ENCODE data around the gene KIF1A. TPM values are rescaled to one million over a fixed set of nuclear protein-coding genes. Genes with fewer than 3 reads are reported as not detected.
A peak's percentile ranks its signal among the peaks of the same experiment; 100 is the strongest.

The KIF1A gene
- total RNA-seq, 1 experiment from 2014 or later: 298 TPM

DNA sequence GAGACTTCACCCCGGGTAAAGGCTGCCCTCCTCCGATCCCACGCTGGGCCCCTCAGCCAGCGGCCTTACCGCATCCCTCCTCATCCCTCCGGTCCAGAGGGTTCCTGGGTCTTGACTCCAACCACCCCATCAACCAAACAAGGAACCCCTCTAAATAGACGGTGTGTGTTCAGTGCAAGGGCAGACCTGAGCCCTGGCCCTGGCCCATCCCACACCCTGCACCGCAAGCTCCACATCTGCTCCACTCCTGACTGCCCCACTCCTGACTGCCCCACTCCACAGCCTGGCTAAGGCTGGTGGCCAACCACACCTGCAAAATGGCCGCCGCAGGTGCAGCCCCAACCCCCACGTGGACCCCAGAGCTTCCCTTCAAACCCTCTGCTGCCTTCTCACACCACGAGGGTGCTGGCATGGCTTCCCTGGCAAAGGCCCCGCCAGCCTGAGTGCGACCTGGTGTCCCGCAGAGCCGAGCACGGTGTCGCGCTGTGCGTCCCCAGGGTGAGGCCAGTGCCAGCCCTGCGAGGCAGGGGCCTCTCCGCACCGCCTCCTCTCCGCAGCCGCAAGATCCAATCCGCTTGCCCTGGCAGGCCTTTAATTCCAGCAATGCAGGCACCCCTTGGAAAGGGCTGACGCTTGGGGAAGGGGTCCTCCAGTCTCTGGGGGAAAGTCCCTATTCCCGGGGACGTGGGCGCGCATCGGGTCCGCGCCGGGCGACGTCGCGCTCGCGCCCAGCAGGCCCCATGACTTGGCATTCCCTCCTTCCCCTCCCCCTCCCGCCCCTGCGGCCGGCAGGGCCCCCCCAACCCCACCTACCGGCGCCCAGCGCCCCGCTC, 1.5 kb downstream of the KIF1A start:
- DNase-seq: peak; percentile 50
- H3K36me3 Mint-ChIP-seq (ENCODE audit: insufficient read depth, unreplicated experiment): peaks cover 58% of the 10 kb centered on the region
- no TSS peak for BruUV-seq (replicated peaks)
- H3K27me3 Mint-ChIP-seq (ENCODE audit: unreplicated experiment): peaks cover 39% of the 10 kb centered on the region
- intact Hi-C loops (cut with micrococcal nuclease; ENCODE audit: unreplicated experiment): no loop called here
- peaks cover 27% of the 10 kb centered on the region for H3K4me1 Mint-ChIP-seq (ENCODE audit: low read depth, unreplicated experiment)
- H3K27ac Mint-ChIP-seq (ENCODE audit: unreplicated experiment): peak overlapping the region; percentile 78
- H3K9me3 Mint-ChIP-seq (ENCODE audit: low read depth, unreplicated experiment): peaks cover 5% of the 10 kb centered on the region
- CTCF ChIA-PET: interaction anchor here (0.8 kb wide), 1 partner anchor 18 kb away, joined by 3 read pairs; no protein-coding TSS in a partner anchor
- TF ChIP-seq, protein P1, sequence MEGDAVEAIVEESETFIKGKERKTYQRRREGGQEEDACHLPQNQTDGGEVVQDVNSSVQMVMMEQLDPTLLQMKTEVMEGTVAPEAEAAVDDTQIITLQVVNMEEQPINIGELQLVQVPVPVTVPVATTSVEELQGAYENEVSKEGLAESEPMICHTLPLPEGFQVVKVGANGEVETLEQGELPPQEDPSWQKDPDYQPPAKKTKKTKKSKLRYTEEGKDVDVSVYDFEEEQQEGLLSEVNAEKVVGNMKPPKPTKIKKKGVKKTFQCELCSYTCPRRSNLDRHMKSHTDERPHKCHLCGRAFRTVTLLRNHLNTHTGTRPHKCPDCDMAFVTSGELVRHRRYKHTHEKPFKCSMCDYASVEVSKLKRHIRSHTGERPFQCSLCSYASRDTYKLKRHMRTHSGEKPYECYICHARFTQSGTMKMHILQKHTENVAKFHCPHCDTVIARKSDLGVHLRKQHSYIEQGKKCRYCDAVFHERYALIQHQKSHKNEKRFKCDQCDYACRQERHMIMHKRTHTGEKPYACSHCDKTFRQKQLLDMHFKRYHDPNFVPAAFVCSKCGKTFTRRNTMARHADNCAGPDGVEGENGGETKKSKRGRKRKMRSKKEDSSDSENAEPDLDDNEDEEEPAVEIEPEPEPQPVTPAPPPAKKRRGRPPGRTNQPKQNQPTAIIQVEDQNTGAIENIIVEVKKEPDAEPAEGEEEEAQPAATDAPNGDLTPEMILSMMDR (IDR thresholded peaks at IDR 0.05; ENCODE audit: unreplicated experiment): no peak
- peak overlapping the region; percentile 92 for H3K4me3 Mint-ChIP-seq (ENCODE audit: low read depth, unreplicated experiment)

DNA sequence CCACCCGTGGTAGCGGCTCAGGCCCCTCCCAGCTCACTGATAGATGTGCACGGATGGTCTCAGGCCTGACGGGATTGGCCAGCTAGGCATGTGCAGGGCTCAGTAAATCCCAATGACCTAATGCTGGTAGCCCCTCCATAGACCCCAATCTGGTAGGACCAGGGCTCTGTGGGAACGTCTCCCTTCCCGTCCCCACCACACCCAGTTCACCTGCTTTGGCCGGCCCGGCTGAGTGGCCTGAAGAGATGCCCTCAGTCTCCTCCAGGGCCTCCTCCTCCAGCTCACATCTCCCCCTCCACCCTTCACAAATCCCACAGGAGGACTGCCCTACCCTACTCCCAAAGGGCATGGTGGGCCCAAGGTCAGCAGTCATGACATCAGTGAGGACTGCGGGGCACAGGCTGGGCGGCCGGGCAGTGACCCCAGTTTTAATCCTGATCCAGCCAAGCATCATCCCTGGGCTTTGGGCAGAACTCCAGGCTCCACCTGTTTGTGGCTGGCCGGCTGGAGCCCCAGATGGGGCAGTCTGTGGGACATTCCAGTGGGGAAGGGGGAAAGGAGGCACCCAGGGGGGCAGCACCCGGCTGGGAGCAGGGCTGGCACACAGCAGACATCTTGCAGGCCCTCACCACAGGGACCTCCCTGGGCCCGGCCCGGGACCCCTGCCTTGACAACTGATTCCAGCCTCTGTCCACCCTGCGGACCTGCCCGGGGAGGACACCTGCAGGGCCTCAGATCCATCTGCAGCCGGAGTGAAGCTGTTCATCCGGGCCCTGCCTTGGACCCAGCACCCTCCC, 2.3 kb downstream of the KIF1A start:
- peaks cover 5% of the 10 kb centered on the region for H3K9me3 Mint-ChIP-seq (ENCODE audit: low read depth, unreplicated experiment)
- peaks cover 31% of the 10 kb centered on the region for H3K27me3 Mint-ChIP-seq (ENCODE audit: unreplicated experiment)
- no peak for DNase-seq
- TF ChIP-seq, protein P1 (IDR thresholded peaks at IDR 0.05; ENCODE audit: unreplicated experiment): no peak
- H3K36me3 Mint-ChIP-seq (ENCODE audit: insufficient read depth, unreplicated experiment): peaks cover 65% of the 10 kb centered on the region
- H3K27ac Mint-ChIP-seq (ENCODE audit: unreplicated experiment): peak overlapping the region; percentile 78
- H3K4me3 Mint-ChIP-seq (ENCODE audit: low read depth, unreplicated experiment): peak overlapping the region; percentile 92
- BruUV-seq (replicated peaks): no TSS peak
- intact Hi-C loops (cut with micrococcal nuclease; ENCODE audit: unreplicated experiment): no loop called here
- CTCF ChIA-PET: interaction anchor here (0.8 kb wide), 1 partner anchor 18 kb away, joined by 3 read pairs; no protein-coding TSS in a partner anchor
- H3K4me1 Mint-ChIP-seq (ENCODE audit: low read depth, unreplicated experiment): peaks cover 27% of the 10 kb centered on the region

DNA sequence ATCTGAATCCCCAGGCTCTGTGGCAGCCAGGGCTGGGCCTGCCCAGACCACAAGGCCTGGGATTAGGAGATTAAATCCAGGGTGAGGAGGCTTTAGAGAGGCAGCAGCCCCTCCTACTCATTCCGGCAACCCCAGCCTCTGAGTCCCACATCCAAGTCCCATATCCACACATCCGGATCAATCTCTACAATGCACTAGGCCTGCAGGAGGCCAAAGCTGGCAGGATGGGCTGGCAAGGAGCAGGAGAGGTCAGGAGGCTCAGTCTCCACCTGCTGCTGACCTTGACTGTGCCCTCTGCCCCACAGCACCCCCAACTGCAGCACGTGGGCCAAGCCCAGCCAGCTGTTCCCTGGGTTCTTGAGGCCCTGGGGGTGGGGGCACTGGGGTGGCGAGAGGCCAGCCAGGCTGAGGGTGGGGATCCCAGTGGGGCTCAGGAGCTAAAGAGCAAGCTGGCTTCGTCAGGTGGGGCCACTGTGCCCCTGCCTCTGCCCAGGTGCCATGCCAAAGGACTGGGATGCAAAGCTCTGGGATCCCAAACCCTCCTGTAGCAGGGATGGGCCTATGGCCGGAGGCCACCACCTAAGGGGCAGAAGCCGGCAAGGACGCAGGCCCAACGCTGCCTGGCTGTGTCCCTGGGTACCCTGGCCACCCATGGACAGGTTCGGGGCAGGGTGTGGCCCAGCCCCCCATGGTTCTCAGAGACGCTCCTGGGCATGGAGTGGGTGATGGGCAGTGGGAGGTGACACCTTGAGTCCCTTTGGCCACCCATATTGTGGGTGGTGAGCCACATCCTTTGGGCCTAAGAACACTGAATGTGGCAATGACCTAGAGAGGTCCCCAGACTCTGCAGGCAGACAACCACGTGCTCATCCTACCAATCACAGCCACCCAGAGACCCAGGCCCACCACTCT, 3.2 kb downstream of the KIF1A start:
- Mint-ChIP-seq H3K4me3 (ENCODE audit: low read depth, unreplicated experiment) (peak overlapping the region; percentile 92), H3K4me1 (ENCODE audit: low read depth, unreplicated experiment) (peaks cover 21% of the 10 kb centered on the region), H3K9me3 (ENCODE audit: low read depth, unreplicated experiment) (peaks cover 5% of the 10 kb centered on the region), H3K27ac (ENCODE audit: unreplicated experiment) (no peak overlapping the region), H3K27me3 (ENCODE audit: unreplicated experiment) (peaks cover 22% of the 10 kb centered on the region), H3K36me3 (ENCODE audit: insufficient read depth, unreplicated experiment) (peaks cover 74% of the 10 kb centered on the region)
- intact Hi-C loops (cut with micrococcal nuclease; ENCODE audit: unreplicated experiment): no loop called here
- CTCF ChIA-PET: interaction anchor here (0.8 kb wide), 1 partner anchor 24 kb away, joined by 4 read pairs; no protein-coding TSS in a partner anchor
- no TSS peak for BruUV-seq (replicated peaks)
- no peak for DNase-seq
- TF ChIP-seq, protein P1 (IDR thresholded peaks at IDR 0.05; ENCODE audit: unreplicated experiment): no peak
